ENCODE results near the gene BAIAP2L1. TPM values are rescaled to one million over a fixed set of nuclear protein-coding genes. Genes with fewer than 3 reads are reported as not detected.

Gene BAIAP2L1
- total and polyA plus RNA-seq, 2 donors (not counting 1 experiment from before 2014, with no cell fraction given): 3.1 to 5.3 TPM

GRCh38 chr7:98252425-98253054 is 148.3 kb downstream of the BAIAP2L1 start:
- Histone ChIP-seq H4K20me1 (ENCODE audit: control insufficient read depth, extremely low read depth, insufficient read depth, low read length) (no peaks in the 10 kb centered on the region), H3K27me3 (ENCODE audit: control insufficient read depth, insufficient read depth, low read length) (no peaks in the 10 kb centered on the region), H3K4me3 (replicated peaks in 1 of 4; ENCODE audit: control extremely low read depth in 1 of 4, insufficient read depth in 1 of 4, low read depth in 3 of 4, low read length in 4 of 4) (peak overlapping the region; percentile 84 to 96 (median 94)), H3K36me3 (ENCODE audit: control insufficient read depth, insufficient read depth, low read length) (no peaks in the 10 kb centered on the region), H3K4me2 (ENCODE audit: extremely low read depth, insufficient read depth, low read length) (peak overlapping the region; percentile 74), H3K4me1 (ENCODE audit: control insufficient read depth, extremely low read depth, insufficient read depth, low read length) (peaks cover 8% of the 10 kb centered on the region), H3K9ac (ENCODE audit: insufficient read depth, low read length) (peak overlapping the region; percentile 79), H3K9me3 (ENCODE audit: control insufficient read depth, insufficient read depth, low read depth, low read length) (no peaks in the 10 kb centered on the region), H3K27ac (ENCODE audit: insufficient read depth, low read length) (peak overlapping the region; percentile 80), H2AFZ (ENCODE audit: low read length) (peak overlapping the region; percentile 88), H3K79me2 (ENCODE audit: control insufficient read depth, insufficient read depth, low read length) (peaks cover 16% of the 10 kb centered on the region)
- no peak for TF ChIP-seq EZH2 (IDR thresholded peaks at IDR 0.05; ENCODE audit: low read length, missing control alignments)
- DNase-seq (ENCODE audit: low read depth in 2 of 2): peak; percentile 15 to 27

GRCh38 chr7:98251601-98252424 is 149.1 kb downstream of the BAIAP2L1 start, which contains the start of gene TECPR1:
TECPR1 (minus strand) TSS chr7:98252232; CDS start chr7:98246146, 6,086 bp downstream.
- TF ChIP-seq EZH2 (IDR thresholded peaks at IDR 0.05; ENCODE audit: low read length, missing control alignments) (no peak), CTCF (conservative IDR thresholded peaks at IDR 0.05 in 1 of 2, IDR thresholded peaks at IDR 0.05 in 1 of 2; ENCODE audit: low read depth in 1 of 2, low read length in 2 of 2) (no peak)
- H3K4me2 ChIP-seq (ENCODE audit: extremely low read depth, insufficient read depth, low read length): peak within 1 kb of the TSS; percentile 92
- no peaks in the 10 kb centered on the region for H3K9me3 ChIP-seq (ENCODE audit: control insufficient read depth, insufficient read depth, low read depth, low read length)
- peaks cover 16% of the 10 kb centered on the region for H3K79me2 ChIP-seq (ENCODE audit: control insufficient read depth, insufficient read depth, low read length)
- H4K20me1 ChIP-seq (ENCODE audit: control insufficient read depth, extremely low read depth, insufficient read depth, low read length): no peaks in the 10 kb centered on the region
- H2AFZ ChIP-seq (ENCODE audit: low read length): peak within 1 kb of the TSS; percentile 94
- H3K27me3 ChIP-seq (ENCODE audit: control insufficient read depth, insufficient read depth, low read length): no peaks in the 10 kb centered on the region
- peaks cover 8% of the 10 kb centered on the region for H3K4me1 ChIP-seq (ENCODE audit: control insufficient read depth, extremely low read depth, insufficient read depth, low read length)
- H3K4me3 ChIP-seq (replicated peaks in 1 of 4; ENCODE audit: control extremely low read depth in 1 of 4, insufficient read depth in 1 of 4, low read depth in 3 of 4, low read length in 4 of 4): peak within 1 kb of the TSS; percentile 84 to 96 (median 94)
- peak within 1 kb of the TSS; percentile 80 for H3K27ac ChIP-seq (ENCODE audit: insufficient read depth, low read length)
- H3K9ac ChIP-seq (ENCODE audit: insufficient read depth, low read length): peak within 1 kb of the TSS; percentile 79
- DNase-seq (ENCODE audit: low read depth in 2 of 2): peak; percentile 88 to 89
- no peaks in the 10 kb centered on the region for H3K36me3 ChIP-seq (ENCODE audit: control insufficient read depth, insufficient read depth, low read length)

GRCh38 chr7:98251231-98251600 is 149.7 kb downstream of the BAIAP2L1 start:
- H3K4me3 ChIP-seq (replicated peaks in 1 of 4; ENCODE audit: control extremely low read depth in 1 of 4, insufficient read depth in 1 of 4, low read depth in 3 of 4, low read length in 4 of 4): peak overlapping the region; percentile 74 to 96 (median 90)
- no peaks in the 10 kb centered on the region for H3K27me3 ChIP-seq (ENCODE audit: control insufficient read depth, insufficient read depth, low read length)
- H3K9ac ChIP-seq (ENCODE audit: insufficient read depth, low read length): no peak overlapping the region
- no peaks in the 10 kb centered on the region for H4K20me1 ChIP-seq (ENCODE audit: control insufficient read depth, extremely low read depth, insufficient read depth, low read length)
- H3K4me2 ChIP-seq (ENCODE audit: extremely low read depth, insufficient read depth, low read length): peak overlapping the region; percentile 92
- no peak overlapping the region for H2AFZ ChIP-seq (ENCODE audit: low read length)
- peaks cover 16% of the 10 kb centered on the region for H3K79me2 ChIP-seq (ENCODE audit: control insufficient read depth, insufficient read depth, low read length)
- no peaks in the 10 kb centered on the region for H3K9me3 ChIP-seq (ENCODE audit: control insufficient read depth, insufficient read depth, low read depth, low read length)
- TF ChIP-seq EZH2 (IDR thresholded peaks at IDR 0.05; ENCODE audit: low read length, missing control alignments): no peak
- no peak for TF ChIP-seq CTCF (conservative IDR thresholded peaks at IDR 0.05 in 1 of 2, IDR thresholded peaks at IDR 0.05 in 1 of 2; ENCODE audit: low read depth in 1 of 2, low read length in 2 of 2)
- H3K27ac ChIP-seq (ENCODE audit: insufficient read depth, low read length): no peak overlapping the region
- H3K36me3 ChIP-seq (ENCODE audit: control insufficient read depth, insufficient read depth, low read length): no peaks in the 10 kb centered on the region
- peaks cover 8% of the 10 kb centered on the region for H3K4me1 ChIP-seq (ENCODE audit: control insufficient read depth, extremely low read depth, insufficient read depth, low read length)
- no peak for DNase-seq (ENCODE audit: low read depth in 2 of 2)
